Large intestine (tissue), 3 donors: ENCODE data around the gene OTOP3. TPM values are rescaled to one million over a fixed set of nuclear protein-coding genes. Genes with fewer than 3 reads are reported as not detected.
A peak's percentile ranks its signal among the peaks of the same experiment; 100 is the strongest.
"Not testable (repeated sequence)": the region's sequence is repeated elsewhere in the genome, so short reads cannot be mapped to it uniquely, and the experiment has no call there.

ENCODE experiments used
- DNase-seq, 2 donors: peaks; one replicate each; pipeline versions ENCODE4 v3.0.0 to v3.0.0-alpha.2; 2013
- H3K27ac ChIP-seq: one replicate; pipeline ENCODE4 v1.5.1; 2013; ENCODE audit warnings: low read length
- H3K27me3 ChIP-seq: 2 replicates; pipeline ENCODE4 v1.6.1; 2013; ENCODE audit warnings: low read length; ENCODE audit not compliant: control insufficient read depth, insufficient read depth
- H3K36me3 ChIP-seq: 2 replicates; pipeline ENCODE4 v1.6.1; 2013; ENCODE audit warnings: low read length; ENCODE audit not compliant: control insufficient read depth, insufficient read depth
- H3K4me1 ChIP-seq: one replicate; pipeline ENCODE4 v1.6.1; 2013; ENCODE audit warnings: low read length; ENCODE audit not compliant: control insufficient read depth, insufficient read depth
- H3K4me3 ChIP-seq: one replicate; pipeline ENCODE4 v1.5.1; 2013; ENCODE audit warnings: low read length
- H3K9me3 ChIP-seq: one replicate; pipeline ENCODE4 v1.6.1; 2013; ENCODE audit warnings: mild to moderate bottlenecking, low read depth, low read length, moderate library complexity; ENCODE audit not compliant: control insufficient read depth
- WGBS: methylation state at CpG from one replicate; pipeline ENCODE4 v1.1.5; 2013; ENCODE audit warnings: low lambda C conversion rate; ENCODE audit not compliant: insufficient coverage; 5-methylcytosine and 5-hydroxymethylcytosine counted together
- polyA plus RNA-seq: library from polyadenylated mRNA; unstranded; fragments of 120-200 nt; gene quantifications from one replicate; pipeline ENCODE4 v1.2.1, GENCODE V29; 2013

Gene OTOP3
- polyA plus RNA-seq, 1 donor, result 13.8 TPM

DNA sequence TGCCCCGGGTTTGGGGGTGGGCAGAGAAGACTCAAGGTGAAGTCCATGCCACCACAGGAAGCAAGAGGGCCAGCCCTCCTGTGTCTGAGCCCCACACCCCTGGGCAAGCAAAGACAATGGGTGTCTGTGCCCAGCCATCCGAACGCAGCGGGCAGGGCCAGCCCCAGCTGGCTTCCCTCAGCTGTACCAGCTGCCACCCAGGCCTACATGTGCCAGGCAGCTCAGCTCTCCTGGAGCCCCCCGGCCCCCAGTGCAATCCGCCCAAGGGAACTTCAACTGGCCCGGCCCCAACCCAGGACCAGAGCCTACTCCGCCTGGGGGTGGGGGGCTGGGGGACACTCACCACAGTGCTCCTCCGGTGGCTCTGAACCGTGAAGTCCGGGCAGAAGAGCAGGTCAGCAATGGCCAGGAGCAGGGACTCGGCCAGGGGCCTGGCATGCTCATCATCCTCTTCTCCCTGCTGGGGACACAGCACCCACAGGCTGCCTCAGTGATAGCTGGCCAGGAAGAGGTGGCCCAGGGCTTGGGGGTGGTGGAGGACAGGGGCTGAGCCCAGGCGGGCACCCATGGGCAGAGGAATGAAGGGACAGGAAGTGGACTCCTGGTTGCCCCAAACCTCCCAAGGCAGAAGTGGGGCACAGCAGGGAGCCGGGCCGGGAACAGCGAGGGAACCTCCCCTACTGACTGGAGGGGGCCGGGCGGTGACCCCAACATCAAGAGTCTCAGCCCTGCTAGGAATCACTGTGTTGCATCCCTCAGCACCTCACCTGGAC is 27.1 kb downstream of the OTOP3 start:
- no peak overlapping the region for H3K27ac ChIP-seq
- WGBS, result no CpG with 5 or more reads among the region's 18 CpGs
- no peaks in the 10 kb centered on the region for H3K9me3 ChIP-seq
- H3K27me3 ChIP-seq, result no peaks in the 10 kb centered on the region
- H3K36me3 ChIP-seq, result peaks cover 2% of the 10 kb centered on the region
- H3K4me1 ChIP-seq, result peaks cover 8% of the 10 kb centered on the region
- H3K4me3 ChIP-seq, result no peak overlapping the region
- no peak for DNase-seq

DNA sequence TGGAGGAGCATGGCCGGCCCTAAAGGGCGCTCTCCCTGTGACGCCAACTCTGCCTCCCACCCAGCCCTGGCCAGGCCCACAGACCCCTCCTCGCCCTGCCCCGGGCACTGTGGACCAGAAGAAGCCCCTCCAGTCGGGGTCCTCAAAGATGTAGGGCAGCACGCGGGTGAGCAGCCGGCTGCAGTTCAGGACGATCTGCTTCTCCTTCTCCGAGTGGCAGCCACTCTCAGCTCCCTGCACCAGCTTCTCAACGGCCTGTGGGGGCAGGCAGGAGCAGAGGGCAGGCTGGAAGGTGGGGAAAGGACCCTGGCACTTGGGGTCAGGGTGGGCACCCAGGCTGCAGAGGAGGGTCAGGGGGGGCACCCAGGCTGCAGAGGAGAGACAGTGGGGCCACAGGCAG is 28.0 kb downstream of the OTOP3 start:
- Histone ChIP-seq H3K9me3 (no peaks in the 10 kb centered on the region), H3K27ac (no peak overlapping the region), H3K27me3 (no peaks in the 10 kb centered on the region), H3K4me3 (no peak overlapping the region), H3K4me1 (peaks cover 13% of the 10 kb centered on the region), H3K36me3 (peaks cover 2% of the 10 kb centered on the region)
- WGBS, result no CpG with 5 or more reads among the region's 12 CpGs
- no peak for DNase-seq

- Histone ChIP-seq H3K27ac (no peak overlapping the region), H3K4me1 (peaks cover 16% of the 10 kb centered on the region), H3K27me3 (no peaks in the 10 kb centered on the region), H3K9me3 (no peaks in the 10 kb centered on the region), H3K36me3 (peaks cover 2% of the 10 kb centered on the region), H3K4me3 (no peak overlapping the region)
- no peak for DNase-seq
- no CpG with 5 or more reads among the region's 12 CpGs for WGBS
Observed at GRCh38 chr17:74964246-74964761, 28.6 kb downstream of the OTOP3 start.

DNA sequence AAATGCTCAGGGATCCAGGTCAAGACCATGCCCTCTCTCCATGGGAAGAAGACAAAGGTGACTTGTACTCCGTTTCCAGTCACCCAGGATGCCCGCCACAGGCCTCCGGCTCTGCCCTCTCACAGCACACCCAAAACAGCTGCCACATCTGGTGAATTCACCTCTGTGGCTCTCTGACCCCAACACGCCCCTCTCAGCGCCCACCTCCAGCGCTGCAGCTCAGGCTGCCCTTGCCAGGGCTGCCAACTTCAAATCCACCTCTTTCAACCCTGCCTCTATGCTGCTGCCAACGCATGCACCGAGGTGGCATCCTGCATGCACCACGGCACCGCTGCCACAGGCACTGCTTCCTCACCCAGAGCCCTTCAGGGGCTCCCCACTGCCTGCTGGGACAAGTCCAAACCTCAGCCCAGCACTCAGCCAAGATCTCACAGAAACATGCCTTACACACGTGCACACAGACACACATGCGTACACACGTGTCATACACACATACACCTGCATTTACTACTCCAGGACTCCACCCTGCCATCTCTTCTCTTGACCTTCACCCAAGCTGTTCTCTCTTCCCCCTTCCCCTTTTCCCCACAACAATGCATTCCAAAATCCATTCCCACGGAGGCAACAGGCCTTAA is 29.4 kb downstream of the OTOP3 start:
- no peak overlapping the region for H3K4me3 ChIP-seq
- no peaks in the 10 kb centered on the region for H3K27me3 ChIP-seq
- peaks cover 16% of the 10 kb centered on the region for H3K4me1 ChIP-seq
- no CpG with 5 or more reads among the region's 14 CpGs for WGBS
- H3K36me3 ChIP-seq, result peaks cover 2% of the 10 kb centered on the region
- no peaks in the 10 kb centered on the region for H3K9me3 ChIP-seq
- no peak for DNase-seq
- no peak overlapping the region for H3K27ac ChIP-seq

- peaks cover 19% of the 10 kb centered on the region for H3K27me3 ChIP-seq
- H3K27ac ChIP-seq, result no peak overlapping the region
- no peak overlapping the region for H3K4me3 ChIP-seq
- peak in 1 of 2 donors; percentile 67 for DNase-seq
- WGBS, result no CpG with 5 or more reads among the region's 5 CpGs
- H3K36me3 ChIP-seq, result no peaks in the 10 kb centered on the region
- peaks cover 27% of the 10 kb centered on the region for H3K4me1 ChIP-seq
- no peaks in the 10 kb centered on the region for H3K9me3 ChIP-seq
Observed at GRCh38 chr17:74968361-74968780, 32.7 kb downstream of the OTOP3 start.

DNA sequence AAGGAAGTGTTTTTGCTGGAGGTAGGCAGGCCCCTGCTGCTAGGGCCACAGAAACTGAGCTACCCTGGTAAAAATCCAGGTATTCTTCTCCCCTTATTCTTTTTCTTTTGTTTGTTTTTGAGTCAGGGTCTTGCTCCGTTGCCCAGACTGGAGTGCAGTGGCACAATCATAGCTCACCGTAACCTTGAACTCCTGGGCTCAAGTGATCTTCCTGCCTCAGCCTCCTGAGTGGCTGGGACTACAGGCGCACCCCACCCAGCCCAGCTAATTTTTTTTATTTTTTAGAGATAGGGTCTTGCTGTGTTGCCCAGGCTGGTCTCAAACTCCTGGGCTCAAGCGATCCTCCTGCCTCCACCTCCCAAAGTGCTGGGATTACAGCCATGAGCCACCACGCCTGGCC is 33.8 kb downstream of the OTOP3 start:
- H3K27ac ChIP-seq, DNase-seq, H3K9me3 ChIP-seq, H3K36me3 ChIP-seq, H3K4me3 ChIP-seq: not testable (repeated sequence)
- Histone ChIP-seq H3K4me1 (peaks cover 27% of the 10 kb centered on the region), H3K27me3 (peaks cover 20% of the 10 kb centered on the region)
- no CpG with 5 or more reads among the region's 5 CpGs for WGBS

DNA sequence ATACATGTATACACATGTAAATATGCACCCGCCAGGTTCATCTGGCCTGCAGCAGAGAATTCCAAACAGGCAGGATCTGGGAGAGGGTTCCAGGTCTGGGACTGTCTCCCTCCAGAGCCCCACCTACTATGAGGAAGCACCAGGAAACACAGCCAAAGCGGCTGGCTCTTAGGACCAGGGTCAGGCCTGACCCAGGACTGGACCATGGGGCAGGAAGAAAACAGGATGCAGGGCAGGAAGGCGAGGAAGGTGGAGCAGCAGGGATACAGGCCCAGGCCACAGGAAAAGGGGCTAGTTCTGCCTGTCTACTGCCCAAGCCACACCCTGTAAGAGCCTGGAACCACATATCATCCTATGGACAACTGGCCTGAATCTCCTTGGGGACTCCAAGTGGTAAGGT is 34.7 kb downstream of the OTOP3 start:
- Histone ChIP-seq H3K27me3 (peaks cover 21% of the 10 kb centered on the region), H3K9me3 (no peaks in the 10 kb centered on the region), H3K4me3 (no peak overlapping the region), H3K36me3 (no peaks in the 10 kb centered on the region), H3K4me1 (peaks cover 31% of the 10 kb centered on the region), H3K27ac (no peak overlapping the region)
- DNase-seq, result no peak
- no CpG with 5 or more reads among the region's 3 CpGs for WGBS

DNA sequence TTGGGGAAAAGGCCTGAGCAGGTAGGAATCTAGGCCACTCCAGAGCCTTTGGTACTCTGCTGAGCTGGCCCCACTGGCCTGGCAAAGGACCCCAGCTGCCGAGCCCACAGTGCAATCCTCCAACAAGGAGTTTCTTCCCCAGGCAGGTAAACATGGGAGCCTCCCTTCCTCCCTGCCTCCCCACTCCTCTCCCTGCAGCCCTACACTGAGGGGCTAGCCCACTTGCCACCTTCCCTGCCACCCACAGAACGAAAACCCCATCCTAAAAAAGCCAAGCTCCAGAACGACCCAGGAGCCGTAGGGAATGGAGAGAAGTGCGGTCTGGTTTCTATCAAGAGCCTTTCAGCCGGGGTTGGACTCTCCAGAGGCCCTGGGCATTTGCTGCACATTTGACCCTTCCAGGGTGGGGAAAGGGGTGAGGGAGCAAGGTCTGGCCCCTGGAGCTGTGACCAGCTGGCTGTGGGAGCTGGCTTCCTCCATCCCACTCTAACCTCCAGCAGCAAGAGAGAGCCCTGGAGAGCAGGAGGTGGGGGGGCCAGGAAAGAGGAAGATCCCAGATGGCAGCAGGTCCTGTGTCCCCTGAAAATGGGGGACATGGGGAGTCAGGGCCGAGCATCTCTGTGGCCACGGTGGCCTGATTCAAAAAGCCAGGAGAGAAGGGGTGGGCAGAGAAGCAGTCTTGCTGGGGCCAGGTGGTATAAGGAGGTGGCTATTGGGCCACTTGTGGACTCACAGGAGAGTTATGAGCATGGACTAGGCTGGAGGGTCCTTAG is 35.6 kb downstream of the OTOP3 start:
- Histone ChIP-seq H3K27me3 (peaks cover 21% of the 10 kb centered on the region), H3K27ac (peak overlapping the region; percentile 56), H3K9me3 (no peaks in the 10 kb centered on the region), H3K4me3 (peak overlapping the region; percentile 71), H3K4me1 (peaks cover 31% of the 10 kb centered on the region), H3K36me3 (no peaks in the 10 kb centered on the region)
- no CpG with 5 or more reads among the region's 8 CpGs for WGBS
- DNase-seq, result no peak

DNA sequence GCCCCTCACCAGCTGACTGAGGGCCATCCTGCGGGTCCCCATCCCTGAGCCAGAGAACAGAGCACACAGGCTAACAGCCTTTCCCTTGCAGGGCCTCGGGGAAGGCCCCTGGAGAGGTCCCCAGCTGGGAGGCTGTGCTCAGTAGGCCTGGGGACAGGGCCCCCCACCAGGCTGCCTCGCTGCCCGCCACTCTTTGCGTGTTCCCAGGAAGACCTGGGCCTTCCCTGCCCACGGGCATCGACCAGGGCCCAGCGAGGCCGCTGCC is 36.1 kb downstream of the OTOP3 start:
- H3K4me3 ChIP-seq, result peak overlapping the region; percentile 71
- no CpG with 5 or more reads among the region's 9 CpGs for WGBS

DNA sequence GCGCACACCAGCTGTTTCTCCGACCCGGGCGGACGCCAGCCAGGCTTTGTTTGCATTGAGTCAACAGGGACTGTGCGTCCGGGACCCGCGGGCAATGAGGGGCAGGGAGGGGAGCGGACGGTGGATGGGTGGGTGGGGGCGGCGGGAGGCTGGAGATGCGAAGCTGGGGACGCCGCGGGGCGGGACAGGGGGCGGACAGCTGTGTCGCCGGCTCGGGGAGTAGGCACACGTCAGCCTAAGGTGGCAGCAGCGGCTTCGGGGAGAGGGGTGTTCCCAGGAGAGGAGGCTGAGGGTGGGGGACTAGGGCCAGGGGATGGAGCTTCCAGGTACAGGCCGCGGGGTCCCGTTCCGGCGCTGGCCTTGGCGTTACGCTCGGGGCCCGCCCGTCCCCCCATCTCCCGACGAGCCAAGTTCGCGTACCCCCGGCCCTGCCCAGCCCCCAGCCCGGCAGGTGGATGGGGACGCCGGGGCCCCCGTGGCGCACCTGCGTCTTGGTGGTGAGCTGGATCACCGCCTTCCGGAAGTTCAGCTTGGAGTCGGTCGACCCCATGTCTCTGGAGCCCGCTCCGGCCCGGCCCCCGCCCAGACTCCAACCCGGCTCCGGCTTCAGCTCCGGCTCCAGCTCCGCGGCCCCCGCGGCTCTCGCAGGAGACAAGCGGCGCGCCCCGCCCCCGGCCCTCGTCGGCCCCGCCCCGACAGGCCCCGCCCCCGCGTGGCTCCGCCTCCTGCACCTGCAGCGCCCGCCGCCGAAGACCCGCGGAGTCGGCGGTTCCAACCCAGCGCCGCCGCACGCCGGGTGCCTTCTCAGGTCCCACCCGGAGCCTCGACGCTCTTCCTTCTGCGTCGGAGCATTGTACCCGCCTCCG is 36.6 kb downstream of the OTOP3 start, which contains the start of gene HID1:
Gene HID1, minus strand, starts transcription at position 653 of the 866 bp plus-strand sequence. Its CDS starts 103 bp downstream, at position 550.
- Histone ChIP-seq H3K27me3 (peaks cover 21% of the 10 kb centered on the region), H3K4me1 (peaks cover 31% of the 10 kb centered on the region), H3K36me3 (no peaks in the 10 kb centered on the region), H3K4me3 (peak within 1 kb of the TSS; percentile 71), H3K9me3 (no peaks in the 10 kb centered on the region), H3K27ac (peak within 1 kb of the TSS; percentile 64)
- WGBS, result no CpG with 5 or more reads among the region's 95 CpGs
- DNase-seq, result peak in 1 of 2 donors; percentile 70

More for the DNA sequence above, 36.1 kb downstream of the OTOP3 start:
- peak overlapping the region; percentile 56 for H3K27ac ChIP-seq
- peaks cover 31% of the 10 kb centered on the region for H3K4me1 ChIP-seq
- H3K36me3 ChIP-seq, result no peaks in the 10 kb centered on the region
- no peak for DNase-seq
- no peaks in the 10 kb centered on the region for H3K9me3 ChIP-seq
- H3K27me3 ChIP-seq, result peaks cover 21% of the 10 kb centered on the region
